GM10266 (cell line): ENCODE results near the gene CCNY.

Source experiments
- DNase-seq: peaks from one replicate; pipeline ENCODE4 v3.0.0; 2012; ENCODE audit errors: extremely low spot score
- TF ChIP-seq, protein P1 (sequence below): IDR thresholded peaks from 2 replicates; pipeline ENCODE4 v1.5.1; 2012; ENCODE audit warnings: mild to moderate bottlenecking, low read depth; ENCODE audit not compliant: control insufficient read depth, insufficient read depth; ENCODE audit errors: missing control alignments

CCNY gene

DNA sequence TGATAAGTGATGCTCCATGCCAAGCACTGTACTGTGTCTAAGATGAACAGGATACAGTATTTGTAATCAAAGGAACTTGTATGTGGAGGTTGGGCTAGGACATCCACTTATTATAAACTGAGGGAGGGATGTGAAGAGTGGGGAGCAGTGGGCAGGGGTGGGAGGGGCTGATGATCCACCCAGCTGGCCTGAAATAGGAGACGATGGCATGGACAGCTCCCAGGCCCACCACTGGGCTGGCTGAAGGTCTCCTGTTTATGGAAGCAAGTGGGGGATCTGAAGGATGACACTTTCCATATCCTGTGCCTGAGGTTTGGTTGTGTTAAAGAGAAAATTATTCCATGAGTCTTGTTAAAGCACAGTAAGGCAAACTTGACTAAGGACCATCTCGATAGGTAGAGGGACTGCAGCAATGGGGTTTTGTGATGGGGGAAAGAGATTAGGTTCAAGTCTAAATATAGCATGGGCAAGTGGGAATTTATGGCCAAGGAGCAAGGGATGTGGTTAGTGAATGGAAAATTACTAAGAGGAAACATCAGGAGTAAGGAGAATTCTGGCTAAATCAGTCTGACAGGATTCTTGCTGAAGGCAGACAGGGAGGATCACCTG lies 124.6 kb downstream of the CCNY start:
- no peak for DNase-seq
- TF ChIP-seq, protein P1, sequence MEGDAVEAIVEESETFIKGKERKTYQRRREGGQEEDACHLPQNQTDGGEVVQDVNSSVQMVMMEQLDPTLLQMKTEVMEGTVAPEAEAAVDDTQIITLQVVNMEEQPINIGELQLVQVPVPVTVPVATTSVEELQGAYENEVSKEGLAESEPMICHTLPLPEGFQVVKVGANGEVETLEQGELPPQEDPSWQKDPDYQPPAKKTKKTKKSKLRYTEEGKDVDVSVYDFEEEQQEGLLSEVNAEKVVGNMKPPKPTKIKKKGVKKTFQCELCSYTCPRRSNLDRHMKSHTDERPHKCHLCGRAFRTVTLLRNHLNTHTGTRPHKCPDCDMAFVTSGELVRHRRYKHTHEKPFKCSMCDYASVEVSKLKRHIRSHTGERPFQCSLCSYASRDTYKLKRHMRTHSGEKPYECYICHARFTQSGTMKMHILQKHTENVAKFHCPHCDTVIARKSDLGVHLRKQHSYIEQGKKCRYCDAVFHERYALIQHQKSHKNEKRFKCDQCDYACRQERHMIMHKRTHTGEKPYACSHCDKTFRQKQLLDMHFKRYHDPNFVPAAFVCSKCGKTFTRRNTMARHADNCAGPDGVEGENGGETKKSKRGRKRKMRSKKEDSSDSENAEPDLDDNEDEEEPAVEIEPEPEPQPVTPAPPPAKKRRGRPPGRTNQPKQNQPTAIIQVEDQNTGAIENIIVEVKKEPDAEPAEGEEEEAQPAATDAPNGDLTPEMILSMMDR = no peak

DNA sequence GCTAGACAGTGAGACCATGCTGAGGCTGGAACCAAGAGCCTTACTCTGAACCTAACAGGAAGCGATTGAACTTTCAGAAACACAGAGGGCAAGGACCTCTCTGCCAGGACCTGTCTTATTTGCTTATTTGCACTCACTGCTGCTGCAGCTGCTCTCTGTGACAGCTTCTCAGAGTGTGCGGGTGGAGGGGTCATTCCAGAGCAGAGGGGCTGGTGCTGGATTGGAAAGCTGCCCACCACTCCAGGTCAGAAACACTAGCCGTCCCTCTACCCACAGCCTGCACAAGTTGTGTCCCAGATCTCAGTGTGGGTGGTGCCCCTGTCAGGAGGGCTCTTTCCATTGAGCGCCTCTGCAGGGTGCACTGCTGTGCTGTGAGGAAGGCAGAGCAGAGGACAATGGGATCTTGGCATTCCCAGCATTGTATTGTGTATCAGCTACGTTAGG lies 126.2 kb downstream of the CCNY start:
- TF ChIP-seq, protein P1 = no peak

DNA sequence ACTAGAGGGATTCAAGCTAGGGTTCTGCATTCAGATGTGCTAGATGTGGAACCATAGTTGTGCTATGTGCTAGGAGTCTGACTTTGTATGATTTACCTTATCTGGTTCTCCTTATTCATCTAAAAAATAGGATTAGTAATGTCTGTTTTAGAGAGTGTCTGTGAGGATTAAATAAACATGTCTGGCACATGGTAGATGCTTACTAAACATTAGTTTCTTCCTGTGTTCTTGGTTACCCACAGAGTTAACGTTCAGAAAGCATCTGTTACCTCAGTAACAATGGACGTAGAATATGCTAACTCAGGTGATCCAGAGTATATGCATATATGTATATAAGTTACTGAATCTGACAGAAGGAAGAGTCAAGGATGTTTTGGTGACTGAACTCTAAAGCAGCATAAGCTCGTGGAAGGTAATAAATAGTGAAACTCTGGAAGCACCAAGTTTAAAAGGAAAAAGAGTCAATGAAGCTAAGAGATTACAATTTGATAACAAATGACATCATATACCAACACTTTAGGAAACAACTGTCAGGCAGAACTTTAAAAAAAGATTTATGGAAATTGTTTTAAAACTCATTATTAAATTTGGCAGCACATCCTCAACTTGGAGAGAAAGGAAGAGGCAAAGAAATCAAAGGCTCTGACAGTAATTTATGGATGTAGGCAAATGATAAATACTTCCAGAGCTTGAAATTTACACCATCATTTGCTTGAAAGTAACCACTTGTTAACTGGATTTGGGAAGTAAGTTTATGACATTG lies 127.0 kb downstream of the CCNY start:
- TF ChIP-seq, protein P1 = no peak
- DNase-seq = no peak

More for the DNA sequence above, 126.2 kb downstream of the CCNY start:
- no peak for DNase-seq

DNA sequence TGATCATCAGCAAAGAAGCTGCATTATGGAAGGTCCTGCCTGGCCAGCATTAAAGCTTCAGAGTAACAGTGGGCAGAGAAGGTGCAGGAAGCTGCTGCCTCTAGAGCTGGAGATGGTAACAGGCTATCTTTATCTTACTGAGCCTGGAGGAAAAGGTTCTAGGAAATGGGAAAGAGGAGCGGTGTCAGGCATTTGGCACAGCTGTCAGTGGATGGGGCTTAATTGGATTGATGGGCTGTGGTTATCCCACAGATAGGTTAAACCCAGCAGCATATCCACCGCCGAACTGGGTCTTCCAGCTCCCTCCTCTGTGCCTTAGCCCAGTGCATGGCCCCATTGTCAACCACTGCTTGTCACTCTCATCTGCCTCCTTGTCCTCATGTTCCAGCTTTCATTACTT lies 127.6 kb downstream of the CCNY start:
- TF ChIP-seq, protein P1 = no peak
- DNase-seq = no peak

DNA sequence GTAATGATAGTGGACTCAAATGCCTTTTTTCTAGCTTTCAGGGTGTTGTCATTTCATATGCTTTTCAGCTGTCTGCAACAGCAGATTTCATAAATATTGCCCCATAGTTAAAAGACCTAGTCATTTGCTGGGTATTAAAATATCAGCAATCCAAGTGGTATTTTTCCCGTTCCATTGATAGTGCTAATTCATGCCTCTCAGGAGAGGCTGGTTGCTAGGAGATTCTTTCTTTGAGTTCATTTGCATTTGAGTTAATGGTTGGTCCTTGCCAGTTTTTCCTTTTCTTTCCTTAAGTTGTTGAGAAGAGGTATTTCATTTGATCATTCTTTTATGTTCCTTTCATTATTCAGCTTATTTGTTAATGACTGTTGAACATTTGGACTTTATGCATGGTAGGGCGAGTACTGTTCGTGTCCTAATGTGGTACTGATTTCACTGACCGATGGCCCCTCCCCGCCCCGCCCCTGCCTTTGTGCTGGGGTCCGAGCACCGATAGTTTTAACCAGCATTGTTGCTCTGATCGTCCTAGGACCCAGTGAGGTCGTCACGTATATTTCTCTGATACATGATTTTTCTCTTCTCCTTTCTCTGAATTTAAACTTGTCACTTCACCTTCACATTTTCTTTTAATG lies 128.6 kb downstream of the CCNY start:
- TF ChIP-seq, protein P1 = no peak
- DNase-seq = no peak

DNA sequence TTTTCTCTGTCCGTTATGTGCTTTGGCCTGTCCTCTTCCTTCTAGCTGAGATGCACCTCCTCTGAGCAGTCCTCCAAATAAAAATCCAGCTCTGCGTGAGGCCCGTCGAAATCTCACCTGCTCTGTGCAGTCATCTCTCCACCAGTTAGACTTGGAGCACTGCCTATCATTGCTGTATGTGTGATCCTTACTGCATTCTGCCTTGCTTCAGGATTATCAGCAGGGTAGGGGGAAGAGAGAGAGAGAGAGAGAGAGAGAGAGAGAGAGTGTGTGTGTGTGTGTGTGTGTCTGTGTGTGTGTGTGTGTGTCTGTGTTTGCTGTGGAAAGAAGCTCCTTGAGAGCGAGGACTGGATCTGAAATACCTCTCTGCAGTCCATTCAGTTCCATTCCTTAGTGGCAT lies 129.4 kb downstream of the CCNY start:
- TF ChIP-seq, protein P1 = no peak
- DNase-seq = no peak

DNA sequence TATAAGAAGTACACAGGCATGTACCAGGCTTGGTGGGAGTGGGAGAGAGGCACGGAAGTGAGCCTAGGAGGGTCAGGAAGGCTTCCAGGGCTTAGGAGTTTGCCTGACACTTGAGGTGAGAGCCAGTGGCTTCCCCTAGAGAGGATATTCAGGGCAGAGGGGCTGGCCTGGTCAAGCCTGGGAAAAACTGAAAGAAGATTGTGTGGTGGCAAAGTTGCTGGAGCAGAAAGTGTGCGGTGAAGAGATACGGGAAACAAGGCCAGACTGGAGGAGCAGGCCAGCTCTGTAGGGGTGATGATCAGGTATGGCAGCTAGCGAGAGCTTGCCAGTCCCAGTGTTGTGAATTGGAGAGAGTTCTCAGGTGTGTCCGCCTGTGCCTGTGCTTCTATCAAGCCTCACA lies 129.9 kb downstream of the CCNY start:
- DNase-seq = no peak
- TF ChIP-seq, protein P1 = no peak
